Measurements from ENCODE around the gene CRYBA4.

CRYBA4 gene

DNA sequence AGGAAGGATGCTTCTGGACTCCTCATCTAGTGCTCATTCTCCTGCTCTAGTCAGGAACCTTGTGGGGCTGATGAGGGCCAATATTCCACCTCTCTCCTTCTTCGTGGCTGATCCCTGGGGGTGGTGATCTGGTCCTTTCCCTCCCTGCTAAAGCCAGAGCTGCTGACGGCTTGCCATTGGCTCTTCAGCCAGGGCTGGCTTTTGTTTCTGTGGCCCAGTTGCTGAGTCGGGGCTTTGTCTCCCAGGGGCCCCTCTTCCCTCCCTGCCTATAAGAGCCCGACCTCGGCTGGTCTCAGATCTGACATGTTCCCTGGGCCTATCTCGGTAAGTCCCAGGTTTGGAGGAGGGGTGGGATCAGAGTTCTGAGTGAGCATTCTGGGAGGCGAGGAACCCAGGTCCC, at the start of gene CRYBA4:
Gene CRYBA4 (plus strand): TSS at position 301 of the 400 bp plus-strand sequence. CDS start 634 bp downstream, outside the sequence.
- no peak for DNase-seq

DNA sequence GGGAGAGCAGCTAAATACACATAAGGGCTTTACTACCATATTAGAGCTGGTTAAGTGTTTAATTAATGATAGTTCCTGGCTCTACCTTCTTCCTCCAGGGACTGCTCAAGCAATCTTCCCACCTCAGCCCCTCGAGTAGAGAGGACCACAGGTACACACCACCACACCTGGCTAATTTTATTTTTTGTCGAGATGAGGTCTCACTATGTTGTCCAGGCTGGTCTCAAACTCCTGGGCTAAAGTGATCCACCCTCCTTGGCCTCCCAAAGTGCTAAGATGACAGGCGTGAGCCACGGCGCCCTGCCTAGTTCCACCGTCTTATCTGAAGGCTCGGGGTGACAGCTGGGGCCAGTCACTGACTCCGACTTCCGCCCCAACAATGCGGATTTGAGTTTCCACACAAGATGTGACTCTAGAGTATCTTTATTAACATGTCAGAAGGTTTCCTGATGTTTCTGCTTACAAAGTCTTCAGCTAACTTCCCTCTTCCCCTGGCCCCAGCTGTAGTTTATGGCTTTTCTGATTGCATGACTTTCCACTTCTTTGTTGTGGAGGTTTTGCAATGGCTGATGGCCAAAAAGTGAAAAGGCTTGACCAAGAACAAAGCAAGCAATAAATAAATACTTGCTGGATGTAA, 48.6 kb upstream of the CRYBA4 start:
- DNase-seq = no peak

DNA sequence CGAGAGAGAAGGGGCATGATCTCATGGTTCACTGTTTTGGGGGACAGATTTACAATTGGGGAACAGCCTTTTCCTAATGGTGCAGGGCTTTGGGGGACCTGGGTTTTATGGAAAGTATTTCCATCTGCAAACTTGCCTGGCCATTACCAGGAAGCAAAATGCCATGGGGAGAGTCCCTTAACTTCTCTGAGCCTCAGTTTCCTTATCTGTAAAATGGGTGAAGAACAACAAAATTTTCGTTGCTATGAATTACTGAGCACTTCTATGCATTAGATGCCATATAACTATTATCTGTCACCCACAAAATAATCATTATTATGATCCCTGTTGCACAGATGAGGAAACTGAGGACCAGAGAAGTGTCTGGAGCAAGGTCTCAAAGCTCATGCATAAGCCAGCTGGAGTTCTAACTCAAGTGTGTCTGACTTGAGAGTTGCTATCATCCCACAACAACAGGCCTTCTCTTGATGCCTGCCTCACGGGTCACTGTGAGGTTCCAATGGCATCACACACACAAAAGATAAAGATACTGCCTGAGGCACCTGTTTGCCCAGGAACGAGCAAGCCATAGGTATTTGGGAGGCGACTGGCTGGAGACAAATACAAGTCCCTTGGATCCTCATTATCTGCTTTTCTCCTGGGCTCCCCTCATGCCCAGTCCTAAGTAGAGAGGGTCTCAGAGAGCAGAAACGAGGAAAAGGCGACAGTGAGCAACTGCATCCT, 47.6 kb upstream of the CRYBA4 start:
- DNase-seq = no peak

DNA sequence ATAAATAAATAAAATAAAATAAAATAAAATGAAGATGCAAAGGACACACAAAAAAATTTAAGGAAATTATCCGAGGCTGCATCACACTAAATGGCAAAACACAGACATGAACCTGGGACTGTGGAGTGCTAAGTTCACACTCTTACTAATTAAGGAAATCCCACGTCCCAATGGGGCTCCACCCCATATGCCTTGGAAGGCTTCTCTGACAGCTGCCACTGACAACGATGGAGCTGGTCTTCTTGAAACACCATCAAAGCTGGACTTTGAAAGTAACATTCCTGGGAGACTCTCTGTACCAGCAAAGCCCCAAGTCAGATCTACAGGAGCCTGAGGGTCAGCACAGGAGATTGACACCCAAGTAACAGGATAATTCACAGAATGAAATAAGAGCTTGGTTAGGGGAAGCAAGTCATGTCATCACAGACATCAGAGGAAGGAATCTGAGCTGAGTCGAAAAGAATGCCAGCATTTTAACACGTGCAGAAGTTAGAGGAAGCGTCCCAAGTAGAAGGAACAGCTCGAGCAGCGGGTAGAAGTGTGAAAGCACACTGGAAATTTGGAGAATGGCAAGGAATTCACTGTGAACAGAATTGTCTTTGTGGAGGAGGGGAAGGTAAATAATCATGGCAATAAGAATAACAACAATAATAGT, 45.6 kb upstream of the CRYBA4 start:
- no peak for DNase-seq

DNA sequence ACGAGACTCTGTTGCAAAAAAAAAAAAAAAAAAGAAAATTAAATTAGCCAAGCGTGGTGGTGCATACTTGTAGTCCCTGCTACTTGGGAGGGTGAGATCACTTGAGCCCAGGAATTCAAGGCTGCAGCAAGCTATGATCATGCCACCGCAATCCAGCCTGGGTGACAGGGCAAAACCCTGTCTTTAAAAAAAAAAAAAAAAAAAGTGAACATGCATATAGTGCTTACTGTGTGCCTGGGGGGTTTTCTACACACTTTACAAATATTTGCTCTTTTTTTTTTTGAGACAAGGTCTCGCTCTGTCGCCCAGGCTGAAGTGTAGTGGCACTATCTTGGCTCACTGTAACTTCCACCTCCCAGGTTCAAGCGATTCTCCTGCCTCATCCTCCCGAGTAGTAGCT, 44.7 kb upstream of the CRYBA4 start:
- no peak for DNase-seq

DNA sequence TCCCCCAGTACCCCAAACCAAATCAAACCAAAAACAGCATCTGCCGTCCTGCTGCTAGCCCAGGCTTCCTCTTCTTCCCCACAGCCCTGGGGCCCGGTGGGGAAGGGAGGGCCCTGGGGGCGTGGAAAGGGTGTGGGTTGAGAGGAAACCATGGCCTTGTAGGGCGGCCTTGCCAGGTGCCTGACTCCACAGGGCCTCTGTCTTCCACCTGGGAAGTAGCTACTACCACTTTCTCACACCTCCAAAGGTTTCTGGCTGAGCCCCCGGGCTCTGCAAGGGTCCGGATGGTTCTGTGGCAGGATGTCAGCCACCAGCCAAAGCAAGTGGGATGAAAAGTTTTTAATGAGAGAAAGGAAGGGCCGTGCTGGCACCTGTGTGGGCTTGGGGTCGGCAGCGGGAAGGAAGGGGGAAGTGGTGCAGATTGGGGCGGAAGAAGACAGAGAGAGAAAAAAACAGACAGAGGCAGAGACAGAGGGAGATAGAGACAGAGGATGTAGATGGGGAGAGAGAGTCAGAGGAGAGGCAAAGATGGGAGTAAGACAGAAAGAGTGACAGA, 42.4 kb upstream of the CRYBA4 start:
- peak; percentile 66 for DNase-seq

DNA sequence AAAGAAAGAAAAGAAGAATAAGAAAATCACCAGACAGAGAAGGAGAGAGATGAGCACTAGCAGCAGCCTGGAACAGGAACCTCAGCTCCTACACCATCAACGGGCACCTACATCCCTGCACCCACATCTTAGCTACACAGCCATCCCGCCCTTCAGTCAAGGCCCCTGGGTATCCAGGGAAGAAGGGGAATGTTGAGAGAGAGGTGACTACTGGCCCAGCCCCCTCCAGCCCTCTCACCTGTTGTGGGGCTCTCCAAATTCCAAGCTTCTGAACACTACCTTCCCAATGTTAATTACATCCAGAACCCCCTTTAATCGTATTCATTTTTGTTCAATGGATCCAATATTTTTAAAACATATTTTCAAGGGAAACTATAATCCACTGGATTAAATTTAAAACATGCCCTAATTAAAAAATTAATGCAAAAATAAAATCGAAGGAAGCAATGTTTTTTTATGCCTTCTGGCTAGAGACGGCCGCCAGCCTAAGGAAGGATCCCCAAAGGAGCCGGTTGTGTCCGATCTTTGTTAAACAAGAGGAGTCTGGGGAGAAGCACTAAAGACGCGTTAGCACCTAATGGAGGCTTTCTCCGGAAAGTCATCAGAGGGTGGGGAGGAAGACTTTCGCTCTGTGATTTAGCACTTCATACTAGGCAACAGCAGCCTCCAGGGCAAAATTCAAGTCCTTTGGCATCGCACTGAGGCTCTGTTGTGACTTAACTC, 41.4 kb upstream of the CRYBA4 start:
- DNase-seq = no peak

DNA sequence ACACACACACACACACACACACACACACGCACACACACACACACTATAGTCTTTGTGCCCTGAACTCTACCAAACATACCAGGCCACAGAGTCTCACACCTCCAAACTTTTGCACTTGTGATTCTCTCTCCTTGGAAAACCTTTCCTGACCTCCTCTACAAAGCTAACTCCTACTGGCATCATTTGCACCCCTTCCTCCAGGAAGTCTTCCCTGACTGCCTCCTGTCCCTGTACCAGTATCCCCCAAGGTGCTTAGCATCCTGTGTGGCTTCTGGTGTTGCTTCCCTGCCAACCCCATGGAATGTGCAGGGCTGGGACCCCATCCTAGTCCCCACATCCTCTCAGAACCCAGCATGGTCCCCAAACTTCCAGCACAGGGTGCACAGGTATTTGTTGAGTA, 40.7 kb upstream of the CRYBA4 start:
- DNase-seq = no peak

DNA sequence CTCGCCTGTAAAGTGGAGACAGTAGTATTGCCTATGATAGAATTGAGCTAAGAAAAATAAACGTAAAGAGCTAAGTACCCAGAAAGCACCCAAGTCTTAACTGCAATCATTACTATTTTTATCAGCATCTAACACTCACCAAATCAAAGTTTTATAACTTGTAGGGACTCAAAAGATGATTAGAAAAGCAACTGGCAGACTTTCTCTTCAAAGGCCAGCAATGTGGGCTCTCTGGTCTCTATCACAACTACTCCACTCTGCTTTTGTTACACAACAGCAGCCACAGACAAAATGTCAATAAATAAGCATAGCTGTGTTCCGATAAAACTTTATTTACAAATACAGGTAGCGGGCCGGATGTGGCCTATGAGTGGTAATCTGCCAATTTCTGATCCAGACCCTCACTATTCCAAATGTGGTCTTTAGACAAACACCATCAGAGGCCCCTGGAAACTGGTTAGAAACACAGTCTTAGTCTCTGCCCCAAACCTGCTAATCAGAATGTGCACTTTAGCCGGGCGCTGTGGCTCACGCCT, 40.1 kb upstream of the CRYBA4 start:
- no peak for DNase-seq

DNA sequence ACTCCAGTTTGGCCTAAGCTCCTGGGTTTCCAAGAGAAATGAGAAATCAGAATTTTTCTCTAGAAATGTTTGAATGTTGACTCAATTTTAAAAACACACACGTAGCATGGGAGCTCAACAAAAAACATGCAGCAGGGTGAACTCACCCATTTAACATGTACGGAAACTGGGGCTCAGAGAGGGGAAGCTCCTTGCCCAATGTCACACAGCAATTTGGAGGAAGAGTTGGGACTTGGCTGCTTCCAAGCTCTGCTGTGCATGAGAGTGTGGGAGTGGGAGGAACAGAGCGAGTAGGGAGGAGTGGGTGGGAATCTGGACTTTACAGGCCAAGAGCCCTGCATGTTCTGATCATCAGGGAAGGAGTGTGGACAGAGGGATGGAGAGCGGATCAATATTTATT, 37.8 kb upstream of the CRYBA4 start:
- DNase-seq = no peak

DNA sequence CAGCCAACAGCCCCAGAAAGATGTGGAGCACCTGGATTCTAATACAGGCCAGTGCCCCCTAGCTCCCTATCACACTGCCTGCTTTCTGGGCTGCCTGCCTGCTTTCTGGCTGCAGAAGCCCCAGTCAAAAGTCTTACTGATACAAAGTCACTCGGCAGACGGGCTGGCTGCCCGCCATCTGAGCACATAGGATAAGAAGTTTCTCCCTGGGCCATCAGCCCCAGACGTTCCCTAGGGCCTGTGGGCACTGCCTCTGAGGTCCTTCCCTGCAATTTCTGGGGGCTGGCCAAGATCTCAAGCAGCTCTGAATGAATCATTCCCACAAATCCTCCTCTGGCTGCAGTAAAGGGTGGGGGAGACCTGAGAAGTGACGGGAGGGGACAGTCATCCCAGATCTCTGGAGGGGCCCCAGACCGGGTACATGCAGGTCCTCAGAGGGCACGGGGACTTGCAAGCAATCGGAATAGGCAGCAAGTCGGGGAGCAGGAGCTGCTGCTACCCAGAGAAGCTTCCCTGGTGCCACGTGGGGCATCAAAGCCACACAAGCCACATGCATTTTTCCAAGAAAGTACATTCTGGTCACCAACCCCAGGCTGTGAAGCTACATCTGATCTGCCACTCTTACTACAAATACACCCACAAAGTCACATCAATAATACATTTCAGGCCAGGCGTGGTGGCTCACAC, 36.5 kb upstream of the CRYBA4 start:
- DNase-seq = no peak

DNA sequence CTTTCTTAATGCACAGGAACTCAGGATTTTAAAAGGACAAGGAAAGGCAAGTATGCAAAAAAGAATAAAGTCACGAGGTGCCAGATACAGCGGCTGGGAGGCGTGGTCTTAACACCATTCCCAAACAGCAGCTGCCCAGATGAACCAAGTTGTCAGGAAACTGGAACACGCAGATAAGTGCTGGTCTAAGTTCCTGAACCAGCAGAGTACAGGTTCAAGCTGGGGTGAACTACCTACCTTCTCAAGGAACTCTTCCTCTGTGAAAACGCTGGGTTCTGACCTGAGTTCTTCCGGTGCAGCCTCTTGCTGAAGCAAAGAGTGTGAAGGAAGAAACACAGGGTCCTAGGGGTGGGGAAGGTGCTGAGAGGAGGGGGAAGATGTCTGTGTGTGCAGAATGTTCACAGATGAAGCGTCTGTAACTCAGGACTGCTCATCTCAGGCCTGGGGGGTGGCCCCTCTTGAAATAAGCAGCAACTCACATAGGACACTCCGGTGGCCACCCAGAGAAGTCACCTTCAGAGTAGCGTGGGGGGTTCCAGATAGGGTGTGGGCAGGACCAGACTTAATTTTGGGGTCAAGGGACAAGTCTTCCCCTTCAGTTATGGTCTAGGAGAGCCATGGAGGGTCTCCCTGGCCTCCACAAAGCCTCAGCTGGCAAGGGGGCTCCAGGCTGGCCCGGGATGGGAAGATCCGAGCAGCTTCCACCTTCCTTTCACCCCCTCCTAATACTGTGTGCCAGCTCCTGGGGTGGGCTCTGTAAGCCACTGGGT, 35.0 kb upstream of the CRYBA4 start:
- no peak for DNase-seq

DNA sequence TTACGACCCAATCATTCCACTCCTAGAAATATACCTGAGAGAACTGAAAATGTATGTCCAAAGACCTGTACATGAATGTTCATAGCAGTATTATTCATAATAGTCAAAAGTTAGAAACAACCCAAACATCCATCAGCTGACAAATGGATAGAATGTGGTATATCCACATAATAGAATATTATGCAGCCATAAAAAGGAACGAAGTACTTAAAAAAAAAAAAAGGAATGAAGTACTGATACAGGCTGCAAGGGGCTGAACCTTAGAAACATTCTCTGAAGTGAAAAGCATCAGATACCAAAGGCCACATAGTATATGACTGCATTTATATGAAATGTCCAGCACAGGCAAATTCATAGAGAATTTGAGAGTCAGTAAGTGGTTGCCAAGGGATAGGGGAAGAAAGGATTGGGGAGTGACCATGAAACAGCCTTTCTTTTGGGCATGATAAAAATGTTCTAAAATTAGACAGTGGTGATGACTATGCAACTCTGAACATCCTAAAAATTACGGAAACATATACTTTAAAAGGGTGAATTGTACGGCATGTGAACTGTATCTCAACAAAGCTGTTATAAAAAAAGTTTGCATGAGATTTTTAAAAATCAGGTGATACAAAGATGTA, 33.7 kb upstream of the CRYBA4 start:
- DNase-seq = no peak

DNA sequence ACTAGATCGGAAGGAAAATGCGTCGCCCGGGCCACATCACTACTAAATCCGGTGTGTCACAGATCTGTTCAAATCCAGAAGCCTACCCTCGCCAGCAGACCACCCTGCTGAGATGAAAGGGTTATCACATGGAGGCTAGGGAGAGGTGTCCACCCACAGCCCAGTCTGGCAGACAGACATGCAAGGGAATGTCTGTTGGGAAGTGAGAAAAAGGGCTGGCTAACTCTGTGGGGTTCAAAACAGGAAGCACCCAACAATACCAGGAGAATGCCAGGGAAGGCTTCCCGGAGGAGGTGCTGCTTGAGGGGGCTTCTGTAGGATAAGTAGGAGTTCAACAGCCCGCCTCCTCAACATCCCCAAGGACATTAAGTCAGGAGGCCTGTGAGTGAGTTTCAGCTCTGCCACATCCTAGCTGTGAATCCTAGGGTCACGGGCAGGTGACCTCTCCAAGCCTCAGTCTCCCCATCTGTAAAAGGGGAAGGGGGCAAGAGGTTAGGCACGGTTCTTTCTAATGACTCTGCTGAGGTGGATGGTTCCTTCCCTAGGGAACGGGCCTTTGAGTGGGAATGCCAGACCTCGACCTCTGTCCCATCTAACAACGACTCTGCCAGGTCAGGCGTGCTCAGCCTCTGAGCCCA, 32.9 kb upstream of the CRYBA4 start:
- no peak for DNase-seq

DNA sequence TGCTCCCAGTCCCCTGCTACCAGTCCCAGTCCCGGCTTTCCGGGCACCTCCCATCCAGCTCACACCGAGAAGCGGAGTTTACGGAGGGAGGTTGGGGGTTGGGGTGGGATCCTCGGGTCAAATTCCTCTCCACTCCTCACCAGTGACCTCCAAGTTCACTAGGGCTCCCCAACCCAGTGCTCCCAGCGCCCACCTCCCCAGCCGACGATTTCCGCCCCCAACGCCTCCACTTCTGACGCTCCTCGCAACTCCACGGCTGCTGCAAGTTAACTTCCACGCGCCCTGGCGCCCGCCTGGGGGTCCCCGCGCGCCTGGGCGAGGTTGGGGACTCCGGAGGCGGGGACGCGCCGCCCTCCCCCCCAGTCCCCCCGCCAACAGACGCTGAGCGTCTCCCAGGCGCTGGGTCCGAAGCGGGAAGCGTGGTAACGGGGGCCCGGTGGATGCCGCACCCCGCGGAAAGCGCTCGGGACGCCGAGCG, 32.4 kb upstream of the CRYBA4 start:
- DNase-seq = peak; percentile 39

DNA sequence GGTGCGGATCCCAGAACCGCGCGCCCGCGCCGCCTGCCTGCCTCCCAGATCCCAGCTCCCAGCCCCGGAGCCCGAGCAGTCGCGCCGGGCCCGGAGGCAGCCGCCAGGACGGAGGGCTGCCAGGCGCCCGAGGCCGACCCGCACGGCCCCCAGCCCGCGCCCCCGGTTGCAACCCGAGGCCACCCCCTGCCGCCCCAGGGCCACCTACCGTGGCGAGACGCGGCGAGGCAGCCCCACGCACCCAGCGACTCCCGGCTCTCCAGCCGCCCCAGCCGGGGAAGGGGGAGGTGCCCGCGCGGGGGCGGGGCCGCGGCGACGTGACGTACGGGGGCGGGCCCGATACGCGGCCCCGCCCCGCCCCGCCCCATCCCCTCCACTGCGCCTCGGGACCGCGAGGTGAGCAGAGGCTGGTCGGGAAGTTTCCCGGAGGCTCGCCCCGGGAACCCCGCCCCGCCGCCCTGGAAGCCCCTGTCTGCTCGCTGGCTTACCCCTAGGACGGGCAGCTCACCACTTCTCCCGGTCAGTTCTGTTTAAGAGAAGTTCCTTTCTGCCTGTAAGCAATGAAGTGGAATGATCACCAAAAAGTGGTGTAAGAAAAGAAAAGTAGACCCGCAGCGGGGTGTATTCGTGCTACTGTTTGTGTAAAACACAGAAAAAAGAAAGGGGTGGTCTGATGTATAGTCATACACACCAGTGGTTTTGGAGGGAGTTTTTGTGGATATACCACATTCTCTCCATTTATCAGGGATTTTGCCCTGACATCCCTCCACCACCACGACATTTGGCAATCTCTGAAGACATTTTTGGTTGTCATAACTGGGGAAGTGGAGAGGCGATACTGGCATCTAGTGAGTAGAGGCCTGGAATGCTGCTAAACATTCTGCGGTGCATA, 31.7 kb upstream of the CRYBA4 start, which contains the start of gene TPST2:
Gene TPST2 (minus strand): TSS at position 288 of the 892 bp plus-strand sequence. CDS start 48,502 bp downstream, outside the sequence.
- DNase-seq = peak; percentile 79

DNA sequence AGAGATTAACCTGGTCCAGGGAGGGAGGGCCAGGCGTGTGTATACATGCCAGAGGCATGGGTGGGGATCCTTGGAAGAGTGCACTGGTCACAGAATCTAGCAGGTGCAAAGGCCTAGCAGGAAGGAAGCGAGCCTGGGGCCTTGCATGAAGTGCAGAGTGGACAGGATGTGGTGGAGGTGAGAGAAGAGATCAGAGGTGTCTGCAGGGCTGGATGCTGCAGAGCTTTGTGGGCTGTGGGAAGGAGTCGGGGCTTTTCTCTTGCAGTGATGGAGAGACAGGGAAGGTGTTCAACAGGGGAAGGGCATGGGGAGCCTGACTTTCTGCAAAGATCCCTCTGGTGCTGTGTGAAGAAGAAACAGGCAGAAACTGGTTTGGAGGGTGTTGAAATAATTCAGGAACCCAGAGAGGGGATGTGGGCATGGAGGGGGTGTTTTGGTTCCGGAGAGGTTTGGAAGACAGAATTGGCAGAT, 29.3 kb upstream of the CRYBA4 start:
- DNase-seq = peak; percentile 46

DNA sequence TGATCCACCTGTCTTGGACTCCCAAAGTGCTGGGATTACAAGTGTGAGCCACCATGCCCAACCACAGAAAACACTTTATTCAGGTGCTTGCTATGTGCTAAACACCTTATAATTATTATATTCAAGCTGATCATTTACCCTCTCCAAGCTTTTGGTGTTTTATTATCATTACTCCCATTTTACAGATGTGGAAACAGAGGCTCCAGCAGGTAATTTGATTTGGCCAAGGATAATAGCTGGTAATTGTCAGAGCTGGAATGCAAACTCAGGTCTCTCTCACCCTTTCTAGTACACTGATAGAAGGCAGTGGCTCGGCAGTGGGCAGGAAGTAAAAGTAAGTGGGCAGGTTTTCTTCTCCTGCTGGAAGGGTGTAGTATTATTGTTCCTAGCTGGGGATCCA, 28.0 kb upstream of the CRYBA4 start:
- no peak for DNase-seq

DNA sequence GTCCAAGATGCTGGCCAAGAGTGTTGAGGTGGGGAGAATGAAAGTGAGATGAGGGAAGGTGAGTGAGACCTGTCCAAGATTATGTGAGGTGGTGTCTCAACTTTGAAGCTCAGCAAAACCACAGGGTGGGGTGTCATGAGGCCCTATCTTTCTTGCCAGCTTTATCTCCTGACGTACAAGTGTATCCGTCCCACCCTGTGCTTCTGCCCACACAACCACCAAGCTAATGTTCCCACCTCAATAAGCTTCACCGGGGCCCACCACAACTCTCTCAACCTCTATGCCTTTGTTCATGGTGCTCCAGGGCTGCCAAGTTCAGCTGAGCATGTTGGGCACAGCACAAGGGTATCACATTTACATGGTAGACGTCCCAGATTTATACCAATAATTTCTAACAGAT, 24.7 kb upstream of the CRYBA4 start:
- DNase-seq = no peak

Data from activated CD4-positive, alpha-beta T cell treated with anti-CD3 and anti-CD28 coated beads for 48 hours (primary cell).